ENCODE measurements around the gene EPHA10. TPM values are rescaled to one million over a fixed set of nuclear protein-coding genes. Genes with fewer than 3 reads are reported as not detected.
"Not testable (repeated sequence)": the region's sequence is repeated elsewhere in the genome, so short reads cannot be mapped to it uniquely, and the experiment has no call there.

EPHA10 gene
- total RNA-seq, 2 donors from 2014 or later: 0.34 to 0.75 TPM

GRCh38 chr1:37737975-37738374 is 26.9 kb downstream of the EPHA10 start:
- not testable (repeated sequence) for H3K36me3 Mint-ChIP-seq (ENCODE audit: low read depth); DNase-seq; H3K27ac Mint-ChIP-seq; ATAC-seq; H3K4me1 Mint-ChIP-seq; H3K9me3 ChIP-seq (ENCODE audit: control insufficient read depth, low read length, poor library complexity, severe bottlenecking); H3K4me3 Mint-ChIP-seq
- H3K27me3 Mint-ChIP-seq: peaks cover 53% of the 10 kb centered on the region

- Mint-ChIP-seq H3K27me3 (peaks cover 53% of the 10 kb centered on the region), H3K36me3 (ENCODE audit: low read depth) (peaks cover 8% of the 10 kb centered on the region), H3K27ac (no peak overlapping the region), H3K4me3 (no peak overlapping the region), H3K4me1 (peaks cover 9% of the 10 kb centered on the region)
- no peak for ATAC-seq
- no peaks in the 10 kb centered on the region for H3K9me3 ChIP-seq (ENCODE audit: control insufficient read depth, low read length, poor library complexity, severe bottlenecking)
- DNase-seq: no peak
Observed at GRCh38 chr1:37734629-37735591, 30.0 kb downstream of the EPHA10 start.

- ATAC-seq (no peak), DNase-seq (no peak)
- H3K9me3 ChIP-seq (ENCODE audit: control insufficient read depth, low read length, poor library complexity, severe bottlenecking): no peaks in the 10 kb centered on the region
- H3K4me3 Mint-ChIP-seq: no peak overlapping the region
- peaks cover 73% of the 10 kb centered on the region for H3K27me3 Mint-ChIP-seq
- peaks cover 8% of the 10 kb centered on the region for H3K36me3 Mint-ChIP-seq (ENCODE audit: low read depth)
- no peak overlapping the region for H3K27ac Mint-ChIP-seq
- peaks cover 14% of the 10 kb centered on the region for H3K4me1 Mint-ChIP-seq
Observed at GRCh38 chr1:37732111-37732780, 32.7 kb downstream of the EPHA10 start.

GRCh38 chr1:37731312-37732019 is 33.5 kb downstream of the EPHA10 start:
- H3K9me3 ChIP-seq (ENCODE audit: control insufficient read depth, low read length, poor library complexity, severe bottlenecking): no peaks in the 10 kb centered on the region
- ATAC-seq (no peak), DNase-seq (no peak)
- H3K27ac Mint-ChIP-seq: no peak overlapping the region
- peaks cover 8% of the 10 kb centered on the region for H3K36me3 Mint-ChIP-seq (ENCODE audit: low read depth)
- H3K4me1 Mint-ChIP-seq: peaks cover 14% of the 10 kb centered on the region
- H3K27me3 Mint-ChIP-seq: peaks cover 75% of the 10 kb centered on the region
- H3K4me3 Mint-ChIP-seq: no peak overlapping the region

GRCh38 chr1:37730376-37730775 is 34.5 kb downstream of the EPHA10 start:
- ATAC-seq: no peak
- Mint-ChIP-seq H3K27me3 (peaks cover 77% of the 10 kb centered on the region), H3K4me3 (no peak overlapping the region)

GRCh38 chr1:37728416-37728815 is 36.5 kb downstream of the EPHA10 start:
- Mint-ChIP-seq H3K27me3 (peaks cover 78% of the 10 kb centered on the region), H3K36me3 (ENCODE audit: low read depth) (peaks cover 6% of the 10 kb centered on the region)
- no peak for DNase-seq

More at GRCh38 chr1:37730376-37730775, 34.5 kb downstream of the EPHA10 start:
- DNase-seq: no peak
- peaks cover 8% of the 10 kb centered on the region for H3K36me3 Mint-ChIP-seq (ENCODE audit: low read depth)
- H3K4me1 Mint-ChIP-seq: peaks cover 16% of the 10 kb centered on the region
- no peak overlapping the region for H3K27ac Mint-ChIP-seq
- H3K9me3 ChIP-seq (ENCODE audit: control insufficient read depth, low read length, poor library complexity, severe bottlenecking): no peaks in the 10 kb centered on the region

GRCh38 chr1:37726751-37727585 is 38.0 kb downstream of the EPHA10 start:
- no peak for DNase-seq
- Mint-ChIP-seq H3K4me3 (no peak overlapping the region), H3K27me3 (peaks cover 67% of the 10 kb centered on the region), H3K36me3 (ENCODE audit: low read depth) (peaks cover 6% of the 10 kb centered on the region), H3K4me1 (peaks cover 8% of the 10 kb centered on the region), H3K27ac (peak overlapping the region; percentile 29)
- H3K9me3 ChIP-seq (ENCODE audit: control insufficient read depth, low read length, poor library complexity, severe bottlenecking): no peaks in the 10 kb centered on the region
- ATAC-seq: no peak

More at GRCh38 chr1:37728416-37728815, 36.5 kb downstream of the EPHA10 start:
- H3K4me1 Mint-ChIP-seq: peaks cover 9% of the 10 kb centered on the region
- no peaks in the 10 kb centered on the region for H3K9me3 ChIP-seq (ENCODE audit: control insufficient read depth, low read length, poor library complexity, severe bottlenecking)
- no peak overlapping the region for H3K4me3 Mint-ChIP-seq
- H3K27ac Mint-ChIP-seq: no peak overlapping the region
- no peak for ATAC-seq

- no peaks in the 10 kb centered on the region for H3K9me3 ChIP-seq (ENCODE audit: control insufficient read depth, low read length, poor library complexity, severe bottlenecking)
- no peak for DNase-seq
- Mint-ChIP-seq H3K27ac (no peak overlapping the region), H3K36me3 (ENCODE audit: low read depth) (peaks cover 6% of the 10 kb centered on the region), H3K4me1 (peaks cover 8% of the 10 kb centered on the region), H3K27me3 (peaks cover 58% of the 10 kb centered on the region), H3K4me3 (no peak overlapping the region)
- no peak for ATAC-seq
Observed at GRCh38 chr1:37725851-37726613, 38.9 kb downstream of the EPHA10 start.

- H3K36me3 Mint-ChIP-seq (ENCODE audit: low read depth): peaks cover 6% of the 10 kb centered on the region
Observed at GRCh38 chr1:37724575-37724974, 40.3 kb downstream of the EPHA10 start.

GRCh38 chr1:37723390-37724078 is 41.4 kb downstream of the EPHA10 start:
- H3K27me3 Mint-ChIP-seq: peaks cover 52% of the 10 kb centered on the region
- ATAC-seq (no peak), DNase-seq (no peak)
- H3K27ac Mint-ChIP-seq: no peak overlapping the region
- peaks cover 6% of the 10 kb centered on the region for H3K36me3 Mint-ChIP-seq (ENCODE audit: low read depth)
- no peaks in the 10 kb centered on the region for H3K9me3 ChIP-seq (ENCODE audit: control insufficient read depth, low read length, poor library complexity, severe bottlenecking)
- H3K4me3 Mint-ChIP-seq: no peak overlapping the region
- H3K4me1 Mint-ChIP-seq: peaks cover 8% of the 10 kb centered on the region

More at GRCh38 chr1:37724575-37724974, 40.3 kb downstream of the EPHA10 start:
- Mint-ChIP-seq H3K4me3 (no peak overlapping the region), H3K27ac (no peak overlapping the region), H3K27me3 (peaks cover 50% of the 10 kb centered on the region), H3K4me1 (peaks cover 6% of the 10 kb centered on the region)
- no peaks in the 10 kb centered on the region for H3K9me3 ChIP-seq (ENCODE audit: control insufficient read depth, low read length, poor library complexity, severe bottlenecking)
- ATAC-seq (no peak), DNase-seq (no peak)

GRCh38 chr1:37723072-37723389 is 41.9 kb downstream of the EPHA10 start:
- ATAC-seq (no peak), DNase-seq (no peak)
- no peaks in the 10 kb centered on the region for H3K9me3 ChIP-seq (ENCODE audit: control insufficient read depth, low read length, poor library complexity, severe bottlenecking)
- H3K27ac Mint-ChIP-seq: no peak overlapping the region
- H3K4me3 Mint-ChIP-seq: no peak overlapping the region
- H3K27me3 Mint-ChIP-seq: peaks cover 48% of the 10 kb centered on the region
- peaks cover 8% of the 10 kb centered on the region for H3K4me1 Mint-ChIP-seq
- peaks cover 6% of the 10 kb centered on the region for H3K36me3 Mint-ChIP-seq (ENCODE audit: low read depth)
